CD14-positive monocyte (primary cell): ENCODE measurements around the gene SH3TC2. TPM values are rescaled to one million over a fixed set of nuclear protein-coding genes. Genes with fewer than 3 reads are reported as not detected.

ENCODE experiments used
- DNase-seq, 3 donors: peaks; one replicate each; pipeline ENCODE4 v3.0.0-alpha.2; 2011 to 2022
- H2AFZ ChIP-seq: 2 replicates; pipeline ENCODE4 v1.6.0; 2012; ENCODE audit warnings: mild to moderate bottlenecking, low read depth, low read length, inconsistent platforms; ENCODE audit not compliant: insufficient read depth, poor library complexity, severe bottlenecking
- H3K27ac ChIP-seq, 2 donors: 1 replicate in 1 of 2; 2 replicates in 1 of 2; pipeline ENCODE4 v1.5.1; 2012 to 2013; ENCODE audit warnings: low read length in 2 of 2, control low read depth in 1 of 2, inconsistent platforms in 1 of 2, low read depth in 1 of 2, mild to moderate bottlenecking in 1 of 2
- H3K27me3 ChIP-seq, 2 donors: one replicate each; pipeline versions ENCODE4 v1.6.0 to v1.6.1; 2011 to 2013; ENCODE audit warnings: low read length in 2 of 2; ENCODE audit not compliant: control insufficient read depth in 2 of 2, insufficient read depth in 2 of 2
- H3K36me3 ChIP-seq, 2 donors: replicated peaks in 1 of 2; 1 replicate in 1 of 2; 2 replicates in 1 of 2; pipeline versions ENCODE4 v1.5.1 to v1.6.1; 2012 to 2013; ENCODE audit warnings: low read length in 2 of 2, control low read depth in 1 of 2, inconsistent platforms in 1 of 2, mild to moderate bottlenecking in 1 of 2; ENCODE audit not compliant: insufficient read depth in 2 of 2, control insufficient read depth in 1 of 2
- H3K4me1 ChIP-seq, 2 donors: 1 replicate in 1 of 2; 2 replicates in 1 of 2; pipeline versions ENCODE4 v1.5.1 to v1.6.1; 2012 to 2013; ENCODE audit warnings: low read length in 2 of 2, control low read depth in 1 of 2, inconsistent platforms in 1 of 2, mild to moderate bottlenecking in 1 of 2, moderate library complexity in 1 of 2; ENCODE audit not compliant: insufficient read depth in 2 of 2, control insufficient read depth in 1 of 2
- H3K4me2 ChIP-seq: replicated peaks from 2 replicates; pipeline ENCODE3; 2012; ENCODE audit warnings: low read length, moderate library complexity, mild to moderate bottlenecking; ENCODE audit not compliant: poor library complexity, severe bottlenecking; ENCODE audit errors: extremely low read depth
- H3K4me3 ChIP-seq, 3 experiments: fragments of 200-600 bp in 1 of 3; sonication (generic) in 1 of 3; replicated peaks in 1 of 3; 1 replicate in 2 of 3; 2 replicates in 1 of 3; pipeline ENCODE4 v1.5.1; 2011 to 2013; ENCODE audit warnings: low read length in 3 of 3, mild to moderate bottlenecking in 3 of 3, control low read depth in 2 of 3, low read depth in 2 of 3, inconsistent platforms in 1 of 3, moderate library complexity in 1 of 3
- H3K79me2 ChIP-seq: 2 replicates; pipeline ENCODE4 v1.6.0; 2012; ENCODE audit warnings: mild to moderate bottlenecking, control low read depth, inconsistent platforms, low read length, moderate library complexity; ENCODE audit not compliant: insufficient read depth
- H3K9ac ChIP-seq: 2 replicates; pipeline ENCODE4 v1.6.0; 2017; ENCODE audit warnings: low read length, mild to moderate bottlenecking; ENCODE audit not compliant: insufficient read depth, poor library complexity, severe bottlenecking
- H3K9me3 ChIP-seq, 2 donors: replicated peaks in 1 of 2; 1 replicate in 1 of 2; 2 replicates in 1 of 2; pipeline versions ENCODE4 v1.5.1 to v1.6.1; 2012 to 2013; ENCODE audit warnings: low read length in 2 of 2, control low read depth in 1 of 2; ENCODE audit not compliant: control insufficient read depth in 1 of 2, insufficient read depth in 1 of 2
- H4K20me1 ChIP-seq: 2 replicates; pipeline ENCODE4 v1.6.0; 2012; ENCODE audit warnings: mild to moderate bottlenecking, low read length, control low read depth, moderate library complexity; ENCODE audit not compliant: insufficient read depth
- H3K27ac Mint-ChIP-seq, 7 donors: one replicate each; pipeline ENCODE4 v1.8.0; 2020; ENCODE audit warnings: mild to moderate bottlenecking in 7 of 7, mixed read lengths in 7 of 7, moderate library complexity in 6 of 7, inconsistent platforms in 2 of 7
- H3K27me3 Mint-ChIP-seq, 3 donors: one replicate each; pipeline ENCODE4 v1.8.0; 2021 to 2022; ENCODE audit warnings: low read depth in 3 of 3, mild to moderate bottlenecking in 3 of 3, mixed read lengths in 3 of 3, moderate library complexity in 3 of 3, inconsistent platforms in 1 of 3
- H3K36me3 Mint-ChIP-seq, 2 donors: one replicate each; pipeline ENCODE4 v1.8.0; 2020; ENCODE audit warnings: mixed read lengths in 2 of 2, inconsistent platforms in 1 of 2, mild to moderate bottlenecking in 1 of 2
- H3K4me1 Mint-ChIP-seq: one replicate; pipeline ENCODE4 v1.8.0; 2020; ENCODE audit warnings: mild to moderate bottlenecking, mixed read lengths
- H3K4me3 Mint-ChIP-seq, 2 donors: one replicate each; pipeline ENCODE4 v1.8.0; 2020; ENCODE audit warnings: mild to moderate bottlenecking in 2 of 2, mixed read lengths in 2 of 2, moderate library complexity in 1 of 2
- H3K9me3 Mint-ChIP-seq, 7 donors: one replicate each; pipeline ENCODE4 v1.8.0; 2020 to 2022; ENCODE audit warnings: mixed read lengths in 7 of 7, mild to moderate bottlenecking in 6 of 7, moderate library complexity in 6 of 7, inconsistent platforms in 2 of 7
- WGBS: methylation state at CpG from one replicate; pipeline ENCODE4 v1.1.5; 2013; ENCODE audit warnings: missing lambda C conversion rate; ENCODE audit not compliant: insufficient coverage; 5-methylcytosine and 5-hydroxymethylcytosine counted together
- intact Hi-C, 2 donors: fragments of 100-400 bp; cut with micrococcal nuclease; formaldehyde crosslinking; loops; one replicate each; pipeline versions ENCODE4 v1.15.0 to v1.15.1; 2023
- polyA plus RNA-seq, 3 donors: library from polyadenylated mRNA; depleted of rRNA in 1 of 3; unstranded in 2 of 3; stranded (reverse) in 1 of 3; fragments of 300-500 nt in 2 of 3; fragments of >200 nt in 1 of 3; fragmentation: Illumina TruSeq in 2 of 3; gene quantifications; 1 replicate in 2 of 3; 2 replicates in 1 of 3; pipeline ENCODE4 v1.2.3, GENCODE V29; 2012 to 2021
- TF ChIP-seq, protein P1 (sequence below): fragments of 200-600 bp; IDR thresholded peaks from one replicate; pipeline ENCODE4 v1.8.0; 2022; ENCODE audit warnings: antibody characterized with exemption, mild to moderate bottlenecking

The SH3TC2 gene
- polyA plus RNA-seq, 3 donors: 0.01 to 0.30 (median 0.14) TPM

DNA sequence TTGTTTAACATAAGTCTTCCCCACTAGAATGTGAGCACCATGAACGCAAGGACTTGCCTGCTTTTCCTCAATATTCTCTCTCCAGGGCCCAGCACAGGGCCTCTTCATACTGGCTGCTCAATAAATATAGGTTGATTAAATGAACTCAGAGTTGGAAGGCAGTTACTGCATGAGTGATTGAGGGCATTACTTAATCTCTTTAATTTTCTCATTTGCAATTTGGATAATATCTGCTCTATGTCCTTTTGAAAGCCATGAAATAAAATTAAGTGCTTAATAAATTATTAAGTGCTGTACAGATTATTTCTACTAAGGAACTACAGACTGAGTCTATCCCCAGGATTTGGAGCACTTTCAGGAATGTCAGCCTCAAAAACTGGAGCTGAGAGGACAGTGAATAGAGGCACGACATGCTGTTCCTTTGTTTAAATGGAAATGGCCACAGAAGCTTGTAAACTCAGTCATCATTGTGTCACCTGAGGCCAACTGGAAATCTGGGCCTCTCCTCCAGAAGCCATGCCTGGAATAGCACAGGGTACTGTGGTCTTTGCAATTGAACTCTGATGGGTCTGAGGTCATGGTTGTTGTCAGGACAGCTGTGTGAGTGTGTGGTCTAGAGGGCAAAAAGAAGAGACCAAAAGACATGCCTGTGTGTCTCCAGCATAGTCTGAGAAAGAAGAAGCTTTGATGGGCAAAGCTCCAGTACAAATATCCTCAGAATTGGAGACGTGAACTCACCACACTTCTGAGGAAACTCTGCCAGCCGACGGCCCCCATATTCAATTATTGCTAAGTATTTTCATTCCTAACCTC, 86.1 kb downstream of the SH3TC2 start:
- intact Hi-C loops: no loop called here
- no peak overlapping the region for H3K4me2 ChIP-seq
- Mint-ChIP-seq H3K27ac (no peak overlapping the region), H3K4me1 (peaks cover 12% of the 10 kb centered on the region), H3K9me3 (peaks cover 0 to 3% (median 0%) of the 10 kb centered on the region in 7 donors), H3K36me3 (no peaks in the 10 kb centered on the region), H3K27me3 (peaks cover 0 to 10% (median 3%) of the 10 kb centered on the region in 3 donors), H3K4me3 (no peak overlapping the region)
- H3K4me1 ChIP-seq: peaks cover 10 to 12% of the 10 kb centered on the region in 2 donors
- no peaks in the 10 kb centered on the region for H3K79me2 ChIP-seq
- H3K36me3 ChIP-seq: no peaks in the 10 kb centered on the region
- TF ChIP-seq, protein P1, sequence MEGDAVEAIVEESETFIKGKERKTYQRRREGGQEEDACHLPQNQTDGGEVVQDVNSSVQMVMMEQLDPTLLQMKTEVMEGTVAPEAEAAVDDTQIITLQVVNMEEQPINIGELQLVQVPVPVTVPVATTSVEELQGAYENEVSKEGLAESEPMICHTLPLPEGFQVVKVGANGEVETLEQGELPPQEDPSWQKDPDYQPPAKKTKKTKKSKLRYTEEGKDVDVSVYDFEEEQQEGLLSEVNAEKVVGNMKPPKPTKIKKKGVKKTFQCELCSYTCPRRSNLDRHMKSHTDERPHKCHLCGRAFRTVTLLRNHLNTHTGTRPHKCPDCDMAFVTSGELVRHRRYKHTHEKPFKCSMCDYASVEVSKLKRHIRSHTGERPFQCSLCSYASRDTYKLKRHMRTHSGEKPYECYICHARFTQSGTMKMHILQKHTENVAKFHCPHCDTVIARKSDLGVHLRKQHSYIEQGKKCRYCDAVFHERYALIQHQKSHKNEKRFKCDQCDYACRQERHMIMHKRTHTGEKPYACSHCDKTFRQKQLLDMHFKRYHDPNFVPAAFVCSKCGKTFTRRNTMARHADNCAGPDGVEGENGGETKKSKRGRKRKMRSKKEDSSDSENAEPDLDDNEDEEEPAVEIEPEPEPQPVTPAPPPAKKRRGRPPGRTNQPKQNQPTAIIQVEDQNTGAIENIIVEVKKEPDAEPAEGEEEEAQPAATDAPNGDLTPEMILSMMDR: no peak
- H4K20me1 ChIP-seq: no peaks in the 10 kb centered on the region
- H3K27me3 ChIP-seq: no peaks in the 10 kb centered on the region
- no peak overlapping the region for H3K9ac ChIP-seq
- WGBS: 86% methylated on average over 4 of the region's 5 CpGs
- H3K4me3 ChIP-seq: no peak overlapping the region
- no peak overlapping the region for H3K27ac ChIP-seq
- H3K9me3 ChIP-seq: no peaks in the 10 kb centered on the region
- DNase-seq: no peak
- no peak overlapping the region for H2AFZ ChIP-seq

DNA sequence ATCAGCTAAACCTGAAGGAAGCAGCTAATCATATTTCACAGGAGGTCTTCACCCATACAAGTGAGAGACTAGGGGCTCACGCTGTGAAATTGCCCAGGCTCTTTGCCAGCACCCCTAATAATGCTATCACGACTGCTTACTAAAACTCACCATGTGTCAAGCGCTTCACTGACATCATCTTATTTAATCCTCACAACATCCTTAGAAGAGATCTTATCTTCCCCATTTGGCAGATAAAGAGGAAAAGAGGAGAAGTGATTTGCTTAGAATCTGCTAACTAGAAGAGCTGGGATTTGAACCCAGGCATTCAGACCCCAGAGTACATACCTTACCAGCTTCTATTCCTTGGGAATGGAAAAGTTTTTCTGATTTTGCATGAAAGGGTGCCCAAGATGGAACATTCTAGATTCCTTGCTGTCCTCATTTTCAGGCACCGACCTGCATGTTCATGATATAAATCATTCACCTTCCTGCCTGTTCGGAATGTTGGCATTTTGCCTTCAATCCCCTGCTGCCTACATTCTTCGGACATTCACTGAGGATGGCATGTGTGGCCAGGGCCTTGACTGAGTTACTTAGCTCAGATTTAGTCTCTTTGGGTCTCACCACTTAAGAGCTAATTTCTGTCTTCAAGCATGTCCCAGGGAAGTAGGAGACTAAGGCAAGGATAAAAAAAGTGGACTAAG, 88.1 kb downstream of the SH3TC2 start:
- no peaks in the 10 kb centered on the region for H4K20me1 ChIP-seq
- no peaks in the 10 kb centered on the region for H3K27me3 ChIP-seq
- DNase-seq: no peak
- Mint-ChIP-seq H3K27ac (no peak overlapping the region), H3K36me3 (no peaks in the 10 kb centered on the region), H3K9me3 (peaks cover 0 to 3% (median 0%) of the 10 kb centered on the region in 7 donors), H3K27me3 (peaks cover 0 to 10% (median 0%) of the 10 kb centered on the region in 3 donors), H3K4me1 (peaks cover 12% of the 10 kb centered on the region), H3K4me3 (no peak overlapping the region)
- H3K9ac ChIP-seq: no peak overlapping the region
- intact Hi-C loops: no loop called here
- H3K27ac ChIP-seq: no peak overlapping the region
- peaks cover 10 to 12% of the 10 kb centered on the region in 2 donors for H3K4me1 ChIP-seq
- H3K4me2 ChIP-seq: no peak overlapping the region
- 95% methylated on average over 3 of the region's 6 CpGs for WGBS
- H3K4me3 ChIP-seq: no peak overlapping the region
- TF ChIP-seq, protein P1: no peak
- no peaks in the 10 kb centered on the region for H3K9me3 ChIP-seq
- H2AFZ ChIP-seq: no peak overlapping the region
- H3K79me2 ChIP-seq: no peaks in the 10 kb centered on the region
- H3K36me3 ChIP-seq: no peaks in the 10 kb centered on the region
